HEK293 (cell line): ENCODE measurements around the gene TMTC1.
A peak's percentile ranks its signal among the peaks of the same experiment; 100 is the strongest.

Source experiments
- CTCF ChIA-PET: fragments of 350-600 bp; formaldehyde crosslinking; extraction: SDS; loops from one replicate; lab custom pipeline; 2021; ENCODE audit warnings: antibody characterized with exemption; lab: Yijun Ruan, JAX
- POLR2A ChIA-PET: fragments of 300-600 bp; formaldehyde crosslinking; extraction: SDS; loops from one replicate; lab custom pipeline; 2020; ENCODE audit warnings: antibody characterized with exemption, inconsistent platforms; lab: Yijun Ruan, JAX
- H3K27ac ChIP-seq: fragments of 200-500 bp; sonication (Bioruptor generic); 2 replicates; pipeline ENCODE4 v1.5.1; 2014; ENCODE audit warnings: low read depth, low read length, control low read depth, inconsistent platforms; ENCODE audit errors: extremely low read depth
- H3K36me3 ChIP-seq, 2 experiments: fragments of 200-500 bp in 1 of 2; sonication (Bioruptor generic) in 1 of 2; 1 replicate in 1 of 2; 2 replicates in 1 of 2; pipeline ENCODE4 v1.5.1; 2014 to 2017; ENCODE audit warnings: inconsistent platforms in 2 of 2, low read length in 2 of 2; ENCODE audit not compliant: control insufficient read depth in 2 of 2, insufficient read depth in 1 of 2
- H3K4me1 ChIP-seq: fragments of 200-500 bp; sonication (Bioruptor generic); 2 replicates; pipeline ENCODE4 v1.5.1; 2014; ENCODE audit warnings: mild to moderate bottlenecking, low read length, inconsistent platforms; ENCODE audit not compliant: control insufficient read depth, insufficient read depth
- H3K4me3 ChIP-seq: 2 replicates; pipeline ENCODE4 v1.5.1; 2011; ENCODE audit warnings: low read depth, mild to moderate bottlenecking, control low read depth, low read length, moderate library complexity
- H3K9me3 ChIP-seq: fragments of 200-500 bp; sonication (Bioruptor generic); 2 replicates; pipeline ENCODE4 v1.5.1; 2014; ENCODE audit warnings: low read depth, low read length, inconsistent platforms; ENCODE audit not compliant: control insufficient read depth, insufficient read depth
- ATF2 ChIP-seq: fragments of 450-650 bp; formaldehyde crosslinking; IDR thresholded peaks from 2 replicates; pipeline ENCODE4 v1.5.1; 2016; ENCODE audit warnings: missing biosample characterization, missing genetic modification characterization, low read depth
- GLIS1 ChIP-seq: fragments of 450-650 bp; formaldehyde crosslinking; IDR thresholded peaks from 2 replicates; pipeline ENCODE4 v1.5.1; 2016; ENCODE audit warnings: missing biosample characterization, missing genetic modification characterization
- IKZF3 ChIP-seq: fragments of 450-650 bp; IDR thresholded peaks from 2 replicates; pipeline ENCODE4 v1.5.0; 2018; ENCODE audit warnings: missing biosample characterization, mild to moderate bottlenecking, missing genetic modification characterization, moderate library complexity
- OSR2 ChIP-seq: fragments of 450-650 bp; formaldehyde crosslinking; IDR thresholded peaks from 2 replicates; pipeline ENCODE4 v1.5.1; 2016; ENCODE audit warnings: missing biosample characterization, missing genetic modification characterization
- PRDM1 ChIP-seq: fragments of 450-650 bp; formaldehyde crosslinking; IDR thresholded peaks from 2 replicates; pipeline ENCODE4; 2016; ENCODE audit warnings: missing biosample characterization, missing genetic modification characterization
- PRDM10 ChIP-seq: fragments of 450-650 bp; formaldehyde crosslinking; IDR thresholded peaks from 2 replicates; pipeline ENCODE4 v1.5.1; 2016; ENCODE audit warnings: missing biosample characterization, missing genetic modification characterization
- TRIM28 ChIP-seq: IDR thresholded peaks from 2 replicates; pipeline ENCODE4 v1.6.1; 2011; ENCODE audit warnings: low read length, control low read depth, borderline replicate concordance
- ZBTB17 ChIP-seq: fragments of 450-650 bp; formaldehyde crosslinking; IDR thresholded peaks from 2 replicates; pipeline ENCODE4 v1.5.1; 2016; ENCODE audit warnings: missing biosample characterization, missing genetic modification characterization
- ZBTB26 ChIP-seq: fragments of 450-650 bp; formaldehyde crosslinking; optimal IDR thresholded peaks from 2 replicates; pipeline ENCODE3; 2016; ENCODE audit warnings: missing biosample characterization, mild to moderate bottlenecking, missing genetic modification characterization
- ZBTB44 ChIP-seq: fragments of 450-650 bp; IDR thresholded peaks from 2 replicates; pipeline ENCODE4 v1.5.1; 2018; ENCODE audit warnings: missing biosample characterization, mild to moderate bottlenecking, missing genetic modification characterization
- ZBTB6 ChIP-seq: fragments of 450-650 bp; formaldehyde crosslinking; IDR thresholded peaks from 2 replicates; pipeline ENCODE4 v1.5.1; 2017; ENCODE audit warnings: missing biosample characterization, missing genetic modification characterization
- ZFP41 ChIP-seq: fragments of 450-650 bp; formaldehyde crosslinking; IDR thresholded peaks from 2 replicates; pipeline ENCODE4 v1.5.1; 2016; ENCODE audit warnings: missing biosample characterization, missing genetic modification characterization, borderline replicate concordance
- ZNF174 ChIP-seq: fragments of 450-650 bp; formaldehyde crosslinking; IDR thresholded peaks from 2 replicates; pipeline ENCODE4 v1.5.0; 2017; ENCODE audit warnings: missing biosample characterization, mild to moderate bottlenecking, missing genetic modification characterization
- ZNF175 ChIP-seq: fragments of 450-650 bp; formaldehyde crosslinking; IDR thresholded peaks from 2 replicates; pipeline ENCODE4 v1.5.1; 2016; ENCODE audit warnings: missing biosample characterization, missing genetic modification characterization
- ZNF26 ChIP-seq: fragments of 450-650 bp; formaldehyde crosslinking; IDR thresholded peaks from 2 replicates; pipeline ENCODE4 v1.5.1; 2016; ENCODE audit warnings: missing biosample characterization, missing genetic modification characterization
- ZNF335 ChIP-seq: fragments of 450-650 bp; formaldehyde crosslinking; conservative IDR thresholded peaks from 2 replicates; pipeline ENCODE4 v1.5.1; 2016; ENCODE audit warnings: missing biosample characterization, missing genetic modification characterization
- ZNF366 ChIP-seq: fragments of 450-650 bp; formaldehyde crosslinking; conservative IDR thresholded peaks from 2 replicates; pipeline ENCODE4 v1.5.1; 2016; ENCODE audit warnings: missing biosample characterization, missing genetic modification characterization
- ZNF423 ChIP-seq: fragments of 450-650 bp; formaldehyde crosslinking; IDR thresholded peaks from 2 replicates; pipeline ENCODE4 v1.5.1; 2016; ENCODE audit warnings: missing biosample characterization, missing genetic modification characterization
- ZNF433 ChIP-seq: fragments of 450-650 bp; formaldehyde crosslinking; IDR thresholded peaks from 2 replicates; pipeline ENCODE4 v1.5.1; 2016; ENCODE audit warnings: missing biosample characterization, missing genetic modification characterization, low read depth
- ZNF558 ChIP-seq: fragments of 450-650 bp; formaldehyde crosslinking; IDR thresholded peaks from 2 replicates; pipeline ENCODE4 v1.5.1; 2016; ENCODE audit warnings: missing biosample characterization, missing genetic modification characterization
- ZNF561 ChIP-seq: fragments of 450-650 bp; IDR thresholded peaks from 2 replicates; pipeline ENCODE4 v1.5.1; 2018; ENCODE audit warnings: missing biosample characterization, missing genetic modification characterization, borderline replicate concordance
- ZNF596 ChIP-seq: fragments of 450-650 bp; IDR thresholded peaks from 2 replicates; pipeline ENCODE4 v1.5.0; 2018; ENCODE audit warnings: missing biosample characterization, mild to moderate bottlenecking, missing genetic modification characterization, moderate library complexity
- ZSCAN4 ChIP-seq: fragments of 450-650 bp; formaldehyde crosslinking; IDR thresholded peaks from 2 replicates; pipeline ENCODE4 v1.5.1; 2017; ENCODE audit warnings: missing biosample characterization, missing genetic modification characterization

The TMTC1 gene

GRCh38 chr12:29725587-29726320 lies 58.0 kb downstream of the TMTC1 start:
- ChIA-PET POLR2A (no interaction called here), CTCF (interaction anchor here (0.7 kb wide), 1 partner anchor 169 kb away, joined by 4 read pairs; no protein-coding TSS in a partner anchor)
- H3K27ac ChIP-seq = peak overlapping the region; percentile 80

More at GRCh38 chr12:29725587-29726320, 58.0 kb downstream of the TMTC1 start:
- H3K9me3 ChIP-seq = no peaks in the 10 kb centered on the region
- TF ChIP-seq ZBTB44 (tag by site-specific recombination) = peak; percentile 75
- TF ChIP-seq ZNF26 (tag by site-specific recombination) = no peak
- TF ChIP-seq ZBTB26 (tag by site-specific recombination) = no peak
- no peak for TF ChIP-seq ZNF433
- peak; percentile 62; the same call in 1 of the 2 replicates for TF ChIP-seq ZBTB6 (tag by site-specific recombination)
- no peak for TF ChIP-seq ZNF175
- TF ChIP-seq ZNF561 = 0 out of 2 replicates have a peak, but pooled peaks have one; percentile 34
- TF ChIP-seq ZNF596 (tag by site-specific recombination) = no peak
- TF ChIP-seq OSR2 (tag by site-specific recombination) = peak; percentile 61
- TF ChIP-seq ATF2 = 0 out of 2 replicates have a peak, but pooled peaks have one; percentile 4
- TF ChIP-seq ZSCAN4 (tag by site-specific recombination) = no peak
- 0 out of 2 replicates have a peak, but pooled peaks have one; percentile 46 for TF ChIP-seq TRIM28
- TF ChIP-seq ZNF335 = peak; percentile 96
- peak; percentile 84 for TF ChIP-seq PRDM10
- TF ChIP-seq ZNF366 (tag by site-specific recombination) = no peak
- TF ChIP-seq ZBTB17 (tag by site-specific recombination) = 0 out of 2 replicates have a peak, but pooled peaks have one; percentile 13
- no peak for TF ChIP-seq ZNF174
- TF ChIP-seq PRDM1 (tag by site-specific recombination) = no peak
- TF ChIP-seq GLIS1 (tag by site-specific recombination) = no peak
- TF ChIP-seq ZNF423 (tag by site-specific recombination) = peak; percentile 86
- TF ChIP-seq IKZF3 (tag by site-specific recombination) = peak; percentile 27; the same call in 1 of the 2 replicates
- no peak for TF ChIP-seq ZFP41 (tag by site-specific recombination)
- no peak for TF ChIP-seq ZNF558 (tag by site-specific recombination)
- H3K4me3 ChIP-seq = no peak overlapping the region
- no peaks in the 10 kb centered on the region for H3K36me3 ChIP-seq
- H3K4me1 ChIP-seq = peaks cover 8% of the 10 kb centered on the region
